Measurements from ENCODE around the gene PTPN1.
"Not testable (repeated sequence)": the region's sequence is repeated elsewhere in the genome, so short reads cannot be mapped to it uniquely, and the experiment has no call there.

Gene PTPN1

DNA sequence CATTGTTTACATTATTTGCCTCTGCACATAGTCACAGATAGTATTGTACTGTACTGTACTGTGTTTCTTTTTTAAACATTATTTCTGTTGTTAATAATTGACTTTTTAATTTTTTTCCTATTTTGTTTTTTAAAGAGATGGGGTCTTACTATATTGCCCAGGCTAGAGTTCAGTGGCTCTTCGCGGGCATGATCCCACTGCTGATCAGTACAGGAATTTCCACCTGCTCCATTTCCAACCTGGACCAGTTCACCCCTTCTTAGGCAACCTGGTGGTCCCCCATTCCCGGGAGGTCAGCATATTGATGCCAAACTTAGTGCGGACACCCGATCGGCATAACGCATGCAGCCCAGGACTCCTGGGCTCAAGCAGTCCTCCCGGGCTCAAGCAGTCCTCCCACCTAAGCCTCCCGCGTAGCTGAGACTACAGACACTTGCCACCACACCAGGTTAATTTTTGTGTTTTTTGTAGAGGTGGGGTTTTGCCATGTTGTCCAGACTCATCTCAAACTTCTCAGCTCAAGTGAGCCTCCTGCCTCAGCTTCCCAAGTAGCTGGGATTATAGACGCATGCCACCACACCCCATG lies 47.5 kb downstream of the PTPN1 start:
- no peak for DNase-seq (ENCODE audit: low read depth, low spot score)

DNA sequence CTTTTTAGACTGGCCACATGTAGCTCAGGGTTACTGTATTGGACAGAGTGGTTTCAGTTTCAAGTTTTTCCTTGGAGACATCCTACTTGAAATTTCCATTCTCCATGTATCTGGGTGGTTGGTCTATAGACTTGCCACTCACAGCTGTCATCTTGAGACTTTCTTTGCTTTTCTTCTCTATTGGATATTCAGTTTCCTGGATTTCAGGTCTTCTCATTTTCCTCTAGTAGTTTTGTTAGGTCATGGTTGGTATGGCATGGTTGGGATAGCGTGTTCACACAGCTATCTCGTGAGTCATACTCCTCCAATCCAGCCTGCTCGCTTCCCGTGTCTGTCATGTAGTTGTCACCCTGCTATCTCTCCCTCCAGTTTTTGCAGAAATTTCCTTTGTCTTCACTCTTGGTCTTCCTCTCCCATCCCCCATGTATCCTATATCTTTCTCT lies 48.3 kb downstream of the PTPN1 start:
- DNase-seq (ENCODE audit: low read depth, low spot score), result no peak

DNA sequence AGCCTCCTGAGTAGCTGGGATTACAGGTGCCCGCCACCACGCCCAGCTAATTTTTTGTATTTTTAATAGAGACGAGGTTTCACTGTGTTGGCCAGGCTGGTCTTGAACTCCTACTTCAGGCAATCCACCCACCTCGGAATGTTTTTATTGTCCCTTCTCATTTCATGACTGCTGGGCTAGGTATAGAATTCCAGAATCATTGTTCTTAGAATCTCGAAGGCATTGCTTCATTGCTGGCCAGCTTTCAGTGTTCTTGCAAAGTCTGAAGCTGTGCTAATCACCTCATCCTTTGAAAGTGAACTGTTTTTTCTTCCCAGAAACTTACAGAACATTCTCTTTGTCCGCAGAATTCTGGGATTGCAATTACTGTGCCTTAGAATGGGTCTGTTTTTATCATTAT lies 49.0 kb downstream of the PTPN1 start:
- no peak for DNase-seq (ENCODE audit: low read depth, low spot score)

DNA sequence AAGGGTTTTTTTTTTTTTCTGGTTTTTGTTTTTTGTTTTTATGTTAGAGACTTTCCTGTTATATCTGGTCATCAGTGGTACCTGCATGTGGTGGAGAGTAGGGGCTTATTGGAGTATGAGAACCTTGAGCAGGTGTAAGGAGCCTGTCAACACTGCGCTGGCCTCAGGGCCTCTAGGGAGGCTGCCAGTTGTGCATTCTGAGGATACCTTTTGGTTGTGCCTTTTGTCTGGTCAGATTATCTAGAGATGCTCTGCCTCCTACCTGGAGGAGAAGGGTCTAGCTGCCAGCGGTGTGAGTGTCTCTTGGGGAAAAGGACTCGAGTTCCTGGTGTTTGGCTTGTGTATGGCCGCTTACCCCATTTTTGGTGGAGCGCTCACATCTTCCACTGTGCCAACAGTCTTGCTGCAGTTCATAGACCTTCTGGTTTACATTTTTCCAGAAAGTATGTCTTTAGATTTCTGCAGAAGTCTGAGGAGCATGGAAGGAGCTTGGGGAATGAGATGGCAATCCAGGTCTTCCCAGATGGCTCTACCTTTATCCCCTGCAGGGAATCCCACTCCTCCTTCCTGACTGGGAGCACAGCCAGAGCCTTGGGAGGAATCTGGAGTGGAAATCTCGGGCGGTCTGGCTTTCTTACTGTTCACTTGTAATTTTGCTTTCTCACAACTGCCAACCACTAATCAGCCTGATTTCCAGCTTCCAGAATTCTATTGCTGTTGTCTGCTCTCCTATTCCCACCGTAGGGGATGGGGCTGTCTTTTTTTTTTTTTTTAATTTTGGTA lies 49.9 kb downstream of the PTPN1 start:
- no peak for DNase-seq (ENCODE audit: low read depth, low spot score)

DNA sequence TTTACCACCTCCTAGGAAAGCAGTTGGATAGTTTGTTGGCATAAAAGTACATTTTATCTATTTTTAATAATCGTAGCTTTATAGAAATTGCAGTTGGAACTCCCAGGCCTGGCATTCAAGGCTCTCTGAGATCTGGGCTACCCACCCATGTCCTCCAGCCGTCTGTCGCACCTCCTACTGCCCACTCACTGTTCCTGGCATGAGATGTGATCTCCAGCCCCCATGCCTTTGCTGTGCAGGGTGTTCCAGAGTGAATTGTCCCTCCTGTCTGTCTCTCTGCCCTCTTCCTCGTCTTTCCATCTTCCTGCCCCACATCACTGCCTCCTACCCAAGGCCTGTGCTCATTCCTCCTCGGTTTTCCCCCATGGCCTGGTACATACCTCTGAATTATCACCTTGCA lies 50.7 kb downstream of the PTPN1 start:
- no peak for DNase-seq (ENCODE audit: low read depth, low spot score)

DNA sequence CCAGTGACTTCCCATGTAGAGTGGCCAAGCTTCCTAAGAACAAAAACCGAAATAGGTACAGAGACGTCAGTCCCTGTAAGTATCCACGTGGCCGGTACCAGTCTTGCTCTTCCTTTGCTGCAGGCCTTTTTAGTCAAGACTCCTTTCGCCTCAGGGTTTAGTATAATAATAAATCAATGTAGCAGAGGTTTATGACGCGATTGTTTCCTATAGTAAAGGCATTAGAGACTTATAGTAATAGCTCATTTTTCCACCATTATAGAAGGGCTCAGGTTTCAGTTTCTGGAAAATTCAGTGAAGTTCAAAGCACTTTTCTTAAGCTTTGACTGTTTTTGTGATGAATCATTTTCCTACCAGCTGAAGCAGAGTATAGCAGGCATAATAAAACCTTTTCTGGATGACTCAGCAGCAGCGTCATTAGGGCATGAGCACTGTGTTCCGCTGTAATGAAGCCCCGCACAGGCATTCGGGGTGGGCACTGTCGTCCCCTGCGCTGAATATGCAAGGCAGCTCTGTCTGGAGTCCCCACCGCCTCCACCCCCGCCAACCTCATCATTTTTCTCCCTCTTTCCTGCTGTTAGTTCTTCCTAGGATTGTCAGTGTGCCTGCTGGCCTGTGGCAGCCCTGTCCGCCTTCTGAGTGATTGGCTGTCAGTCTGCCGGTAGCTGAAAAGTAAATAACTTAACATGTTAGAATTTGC lies 51.3 kb downstream of the PTPN1 start:
- peak; percentile 44 for DNase-seq (ENCODE audit: low read depth, low spot score)

DNA sequence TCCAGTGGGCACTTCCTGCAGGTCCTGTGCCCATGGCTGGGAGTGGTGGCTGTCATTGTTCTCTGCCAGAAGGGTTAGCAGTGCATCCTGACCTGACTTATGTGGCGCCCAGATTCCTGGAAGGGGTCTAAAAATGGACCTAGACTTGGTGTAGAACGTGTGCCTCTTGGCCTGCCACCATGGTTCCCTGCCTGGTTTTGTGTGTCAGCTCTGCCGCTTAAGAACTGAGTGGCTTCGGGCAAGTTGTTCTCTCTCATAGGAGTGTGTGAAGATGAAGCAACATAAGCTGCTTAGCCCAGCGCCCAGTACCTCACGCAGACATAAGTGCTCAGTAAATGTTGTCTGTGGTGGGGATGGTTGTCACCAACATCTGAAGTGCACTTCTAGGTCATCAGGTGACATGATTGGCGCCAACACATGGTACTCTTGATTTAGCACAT lies 52.1 kb downstream of the PTPN1 start:
- no peak for DNase-seq (ENCODE audit: low read depth, low spot score)

DNA sequence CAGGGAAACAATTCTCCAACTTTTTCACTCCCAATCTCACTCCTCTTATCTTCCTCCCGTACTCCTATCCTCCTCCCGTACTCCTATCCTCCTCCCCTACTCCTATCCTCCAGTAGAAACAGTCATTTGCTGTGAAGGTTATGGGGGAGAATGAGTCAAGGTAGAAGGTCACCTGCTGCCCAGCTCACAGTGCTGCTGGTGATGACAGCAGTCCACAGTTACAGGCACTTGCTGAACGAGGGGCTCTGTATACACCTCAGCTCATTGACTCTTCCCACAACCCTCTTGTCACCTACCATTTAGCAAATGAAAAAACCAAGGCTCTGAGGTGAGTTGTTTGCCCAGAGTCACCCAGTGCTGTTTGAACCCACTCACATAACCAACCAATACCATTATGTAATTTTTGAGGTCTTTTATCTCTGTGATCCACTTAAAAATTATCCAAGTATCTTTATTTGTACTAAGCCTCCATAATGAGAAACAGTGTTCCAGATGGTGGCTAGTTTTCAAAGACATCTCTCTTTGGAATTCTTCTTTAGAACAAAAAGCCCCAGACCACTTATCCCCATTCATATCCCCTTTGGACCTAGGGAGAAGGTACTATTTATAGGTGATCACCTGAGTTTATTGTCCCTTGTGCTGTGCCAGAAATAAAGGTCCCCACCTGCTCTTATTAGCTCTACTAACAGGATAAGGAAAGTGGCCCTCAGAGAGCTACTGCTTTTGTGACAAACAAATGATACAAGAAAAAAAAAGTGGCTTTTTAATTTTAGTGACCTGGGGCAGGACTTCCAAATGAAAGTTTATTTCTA lies 53.2 kb downstream of the PTPN1 start:
- no peak for DNase-seq (ENCODE audit: low read depth, low spot score)

DNA sequence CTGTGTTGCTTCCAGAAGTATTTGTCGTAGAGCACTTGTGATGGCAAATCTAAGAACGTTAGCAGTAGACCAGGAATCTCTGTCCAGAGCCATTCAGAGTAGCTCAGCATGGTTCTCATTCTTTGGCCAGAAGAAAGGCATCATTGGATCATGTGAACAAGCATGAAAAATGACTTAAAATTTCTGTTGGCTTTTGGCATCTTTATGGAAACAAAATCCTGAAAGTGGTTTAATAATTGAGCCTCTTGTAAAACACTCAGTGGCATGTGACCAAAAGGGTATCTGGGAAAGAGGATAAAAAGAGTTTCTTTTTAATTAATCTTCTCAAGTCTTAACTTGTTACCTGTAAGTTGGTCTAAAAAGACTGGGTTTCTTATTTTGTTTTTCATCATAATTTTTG lies 55.2 kb downstream of the PTPN1 start:
- no peak for DNase-seq (ENCODE audit: low read depth, low spot score)

DNA sequence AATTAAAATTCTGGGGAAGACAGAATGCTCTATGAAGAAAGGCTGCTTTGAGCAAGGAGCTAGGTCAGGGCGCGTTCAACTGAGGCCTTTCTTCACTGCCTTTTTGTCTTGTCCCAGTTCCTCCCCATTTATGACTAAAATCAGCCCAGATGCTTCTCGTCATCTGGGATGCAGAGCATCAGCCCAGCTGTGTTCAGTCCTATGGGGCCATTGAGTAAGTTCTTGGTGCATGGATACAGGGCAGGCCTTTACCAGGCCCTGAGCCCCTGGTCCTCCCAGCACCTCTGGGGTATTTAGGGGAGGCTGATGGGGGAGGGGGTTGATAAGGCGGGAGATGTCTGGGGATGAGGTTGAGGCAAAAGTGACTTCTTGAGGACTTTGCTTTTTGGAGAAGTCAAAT lies 55.7 kb downstream of the PTPN1 start:
- DNase-seq (ENCODE audit: low read depth, low spot score), result no peak

DNA sequence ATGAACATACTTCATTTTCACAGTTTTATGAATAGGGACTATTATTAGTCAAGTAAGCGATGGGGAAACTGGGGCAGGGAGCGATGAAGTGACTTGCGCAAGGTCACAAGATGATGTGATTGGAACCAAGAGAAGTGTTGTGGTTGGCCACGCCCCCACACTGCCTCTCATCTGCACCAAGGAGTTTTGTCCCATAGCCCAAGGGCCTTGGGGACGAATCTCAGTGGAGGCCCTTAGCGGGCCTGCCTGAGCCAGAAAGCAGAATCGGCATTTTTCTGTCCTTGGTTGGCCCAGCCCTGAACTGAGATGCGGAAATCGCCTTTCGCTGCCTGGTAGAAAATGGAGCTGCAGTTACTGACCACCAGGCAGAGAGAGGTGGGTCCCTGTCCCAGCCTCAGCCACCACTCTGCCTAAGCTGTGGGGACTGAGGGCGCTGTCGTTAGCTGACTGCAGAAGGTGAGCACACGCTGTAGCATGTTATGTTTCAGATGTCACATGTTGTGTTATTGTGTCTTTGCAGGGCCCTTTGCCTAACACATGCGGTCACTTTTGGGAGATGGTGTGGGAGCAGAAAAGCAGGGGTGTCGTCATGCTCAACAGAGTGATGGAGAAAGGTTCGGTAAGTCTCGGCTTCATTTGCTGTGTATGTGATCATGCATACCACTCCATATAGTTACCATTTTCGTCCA lies 57.8 kb downstream of the PTPN1 start:
- DNase-seq (ENCODE audit: low read depth, low spot score), result no peak

DNA sequence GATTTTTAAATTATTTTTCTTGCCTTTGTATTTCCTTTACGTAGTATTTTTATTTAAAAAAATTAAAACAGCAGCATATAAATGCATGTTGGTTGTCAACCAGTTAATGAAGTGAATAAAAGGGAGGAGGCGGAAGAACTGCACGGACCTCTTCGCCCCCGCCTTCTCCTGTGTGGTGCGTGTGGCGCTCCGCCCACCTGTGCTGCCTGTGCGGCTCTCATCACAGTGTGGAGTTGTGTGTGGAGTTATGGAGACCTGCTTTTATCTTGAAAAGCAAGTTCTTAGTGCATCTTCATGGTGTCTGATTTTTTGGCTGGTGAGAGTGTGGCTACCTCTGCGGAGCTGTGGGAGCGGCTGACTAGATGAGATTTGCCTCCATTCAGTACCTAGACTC lies 58.4 kb downstream of the PTPN1 start:
- DNase-seq (ENCODE audit: low read depth, low spot score), result no peak

DNA sequence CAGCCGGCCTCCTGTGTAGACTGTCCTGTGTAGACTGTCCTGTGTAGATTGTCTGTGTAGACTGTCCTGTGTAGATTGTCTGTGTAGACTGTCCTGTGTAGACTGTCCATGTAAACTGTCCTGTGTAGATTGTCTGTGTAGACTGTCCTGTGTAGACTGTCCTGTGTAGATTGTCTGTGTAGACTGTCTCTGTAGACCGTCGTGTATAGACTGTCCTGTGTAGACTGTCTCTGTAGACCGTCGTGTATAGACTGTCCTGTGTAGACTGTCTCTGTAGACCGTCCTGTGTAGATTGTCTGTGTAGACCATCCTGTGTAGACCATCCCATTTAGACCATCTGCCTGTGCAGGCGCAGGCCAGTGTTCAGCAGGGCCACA lies 59.3 kb downstream of the PTPN1 start:
- not testable (repeated sequence) for DNase-seq (ENCODE audit: low read depth, low spot score)

DNA sequence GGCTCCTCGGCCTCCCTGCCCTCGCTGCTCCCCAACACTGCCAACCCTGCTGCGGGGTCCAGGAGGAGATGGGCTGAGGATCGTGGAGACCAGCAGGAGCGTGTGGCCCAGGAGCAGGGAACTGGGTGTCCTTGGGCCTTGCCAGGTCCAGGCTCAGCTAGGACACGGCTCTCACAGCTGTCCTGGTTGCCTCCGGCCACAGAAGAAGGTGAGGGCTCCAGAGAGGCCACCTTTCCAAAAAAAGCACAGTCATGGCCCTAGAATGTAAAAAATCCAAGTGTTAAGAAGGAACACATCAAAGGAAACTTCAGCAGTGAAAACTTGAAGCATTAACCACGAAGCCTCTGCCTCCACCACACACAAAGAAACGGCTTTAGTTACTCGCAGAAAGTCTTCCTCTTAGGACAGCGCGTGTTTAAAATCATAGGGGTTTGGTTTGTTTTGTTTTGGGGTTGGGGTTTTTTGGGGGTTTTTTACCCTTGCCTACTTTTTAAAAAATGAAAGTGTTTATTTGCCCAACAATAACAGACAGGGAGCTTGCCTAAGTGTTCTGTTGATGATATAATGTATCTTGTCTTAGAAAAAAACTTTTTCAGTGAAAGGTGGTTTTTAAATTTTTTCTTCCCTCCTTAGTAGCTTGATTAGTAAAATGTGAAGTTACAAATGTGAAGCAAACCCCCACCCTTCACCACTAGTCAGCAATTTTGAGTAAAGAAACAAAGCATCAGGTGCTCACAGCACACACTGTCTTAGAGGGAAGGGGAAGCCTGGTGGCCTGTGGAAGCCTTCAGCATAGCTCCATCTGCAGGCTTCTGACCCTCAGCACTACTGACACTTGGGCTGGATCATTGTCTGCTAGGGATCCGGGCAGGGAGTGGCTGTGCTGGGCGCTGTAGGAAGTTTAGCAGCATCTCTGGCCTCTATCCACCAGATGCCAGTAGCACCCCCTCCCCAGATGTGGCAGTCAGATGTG lies 60.0 kb downstream of the PTPN1 start:
- peak; percentile 43 for DNase-seq (ENCODE audit: low read depth, low spot score)

DNA sequence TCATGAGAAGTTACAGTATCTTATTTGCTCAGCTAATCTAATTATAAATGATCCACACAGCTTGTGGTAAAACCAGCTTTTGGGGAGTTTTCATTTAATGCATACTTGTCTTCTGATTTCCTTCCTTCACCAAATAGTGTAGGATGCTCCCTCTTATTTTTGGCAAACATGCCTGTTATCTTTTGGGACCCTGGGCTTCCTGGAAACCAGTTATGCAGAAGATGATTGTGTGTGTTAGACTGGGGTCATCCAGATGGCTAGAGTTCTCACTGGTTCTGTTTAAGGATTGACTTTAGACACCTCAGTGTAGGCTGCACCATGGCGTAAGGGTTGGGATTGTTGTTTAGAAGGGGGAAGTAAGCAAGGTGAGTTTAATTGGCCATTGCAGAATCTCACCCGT lies 61.3 kb downstream of the PTPN1 start:
- DNase-seq (ENCODE audit: low read depth, low spot score), result no peak

DNA sequence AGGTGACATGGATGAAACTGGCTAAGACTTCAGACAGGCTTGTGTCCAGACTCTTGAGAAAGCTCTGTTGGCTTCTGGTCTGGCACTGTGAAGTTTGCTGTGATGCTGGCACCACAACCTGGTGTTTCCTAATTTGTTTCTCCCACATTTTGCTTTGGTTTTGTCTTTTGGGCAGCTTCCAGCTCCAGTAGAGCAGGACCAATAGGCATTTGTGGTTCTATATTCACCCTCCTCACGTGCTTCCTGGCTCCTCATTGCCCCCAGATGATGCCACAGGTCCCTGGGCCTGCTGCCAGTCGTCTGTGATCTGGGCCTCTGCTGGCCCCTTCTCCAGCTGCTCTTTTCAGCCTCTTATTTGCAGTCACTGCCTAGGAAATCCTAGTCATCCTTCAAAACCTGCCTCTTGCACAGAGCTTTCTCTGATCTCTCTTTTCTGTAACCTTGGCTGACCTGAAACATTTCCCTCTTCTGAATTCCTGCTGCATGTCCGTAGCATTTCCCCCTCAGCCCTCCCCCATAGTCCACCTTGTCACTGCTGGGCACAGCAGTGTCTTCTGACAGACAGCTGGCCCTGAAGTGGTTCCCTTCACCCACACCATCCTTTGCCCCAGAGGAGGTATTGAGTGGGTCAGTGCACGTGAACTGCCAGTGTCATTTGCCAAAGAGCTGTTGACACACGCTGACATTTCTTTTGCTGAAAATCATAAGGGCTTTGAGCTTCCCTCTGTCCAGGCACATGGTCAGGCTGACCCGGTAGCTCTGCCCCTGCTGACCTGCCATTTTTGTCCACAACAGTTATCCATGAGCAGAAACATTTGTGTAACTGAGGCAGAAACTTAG lies 63.0 kb downstream of the PTPN1 start:
- no peak for DNase-seq (ENCODE audit: low read depth, low spot score)

DNA sequence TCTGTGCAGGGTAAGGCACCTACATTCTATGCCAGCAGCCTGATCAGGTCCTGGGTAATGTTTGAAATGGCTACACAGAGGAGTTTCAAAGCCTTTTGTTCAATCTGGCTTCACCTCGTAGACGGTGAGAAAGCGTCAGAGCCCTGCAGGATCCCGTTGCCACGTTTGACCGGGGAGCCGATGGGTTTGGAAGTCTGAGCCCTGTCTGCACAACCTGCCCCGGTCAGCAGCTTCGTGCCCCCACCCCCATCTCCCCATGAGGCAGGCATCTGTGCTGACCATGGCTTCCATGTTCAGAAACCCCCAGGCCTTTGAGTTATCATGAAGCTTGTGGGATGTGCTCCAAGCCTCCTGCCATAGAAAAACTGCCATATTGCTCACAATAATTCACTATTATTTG lies 63.9 kb downstream of the PTPN1 start:
- DNase-seq (ENCODE audit: low read depth, low spot score), result no peak

DNA sequence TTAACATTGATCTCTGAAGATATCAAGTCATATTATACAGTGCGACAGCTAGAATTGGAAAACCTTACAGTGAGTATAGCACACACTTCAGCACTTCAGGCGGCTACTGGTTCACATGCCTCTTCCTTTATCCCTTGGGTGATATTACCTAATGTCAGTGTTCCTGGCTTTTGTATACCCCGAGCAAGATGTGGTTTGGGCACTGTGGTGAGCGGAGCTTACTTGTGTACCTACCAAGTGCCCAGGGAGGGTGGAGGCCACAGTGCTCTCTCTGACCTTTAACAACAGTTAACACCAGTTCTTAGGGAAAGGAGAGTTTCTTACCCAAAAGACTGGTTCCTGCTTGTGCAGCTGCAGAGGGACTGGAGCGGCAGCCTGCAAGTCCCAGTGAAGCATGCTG lies 64.4 kb downstream of the PTPN1 start:
- DNase-seq (ENCODE audit: low read depth, low spot score), result no peak
